Central memory CD8-positive, alpha-beta T cell (primary cell): ENCODE measurements around the gene ELF4.

Source experiments
- ATAC-seq: fragments of 150-1000 bp; cut with Tn5 transposase; replicated peaks from 2 replicates; pipeline ENCODE4 v1.10.0; 2022; ENCODE audit warnings: mild to moderate bottlenecking, moderate FRiP score, moderate number of reproducible peaks; ENCODE audit not compliant: poor library complexity, severe bottlenecking; ENCODE audit errors: extremely low read depth
- DNase-seq, 2 donors: peaks; one replicate each; pipeline ENCODE4 v3.0.0; 2021; ENCODE audit warnings: low spot score in 2 of 2
- H3K27ac Mint-ChIP-seq: one replicate; pipeline ENCODE4 v1.8.0; 2022; ENCODE audit warnings: low read depth, mild to moderate bottlenecking, moderate library complexity, mixed read lengths
- H3K27me3 Mint-ChIP-seq: one replicate; pipeline ENCODE4 v1.8.0; 2022; ENCODE audit warnings: mixed read lengths
- H3K36me3 Mint-ChIP-seq: one replicate; pipeline ENCODE4 v1.8.0; 2022; ENCODE audit warnings: mild to moderate bottlenecking, moderate library complexity, mixed read lengths; ENCODE audit not compliant: insufficient read depth
- H3K4me1 Mint-ChIP-seq: one replicate; pipeline ENCODE4 v1.8.0; 2022; ENCODE audit warnings: mixed read lengths
- H3K4me3 Mint-ChIP-seq: one replicate; pipeline ENCODE4 v1.8.0; 2022; ENCODE audit warnings: mild to moderate bottlenecking, moderate library complexity, mixed read lengths
- H3K9me3 Mint-ChIP-seq: one replicate; pipeline ENCODE4 v1.8.0; 2022; ENCODE audit warnings: mixed read lengths

ELF4 gene

DNA sequence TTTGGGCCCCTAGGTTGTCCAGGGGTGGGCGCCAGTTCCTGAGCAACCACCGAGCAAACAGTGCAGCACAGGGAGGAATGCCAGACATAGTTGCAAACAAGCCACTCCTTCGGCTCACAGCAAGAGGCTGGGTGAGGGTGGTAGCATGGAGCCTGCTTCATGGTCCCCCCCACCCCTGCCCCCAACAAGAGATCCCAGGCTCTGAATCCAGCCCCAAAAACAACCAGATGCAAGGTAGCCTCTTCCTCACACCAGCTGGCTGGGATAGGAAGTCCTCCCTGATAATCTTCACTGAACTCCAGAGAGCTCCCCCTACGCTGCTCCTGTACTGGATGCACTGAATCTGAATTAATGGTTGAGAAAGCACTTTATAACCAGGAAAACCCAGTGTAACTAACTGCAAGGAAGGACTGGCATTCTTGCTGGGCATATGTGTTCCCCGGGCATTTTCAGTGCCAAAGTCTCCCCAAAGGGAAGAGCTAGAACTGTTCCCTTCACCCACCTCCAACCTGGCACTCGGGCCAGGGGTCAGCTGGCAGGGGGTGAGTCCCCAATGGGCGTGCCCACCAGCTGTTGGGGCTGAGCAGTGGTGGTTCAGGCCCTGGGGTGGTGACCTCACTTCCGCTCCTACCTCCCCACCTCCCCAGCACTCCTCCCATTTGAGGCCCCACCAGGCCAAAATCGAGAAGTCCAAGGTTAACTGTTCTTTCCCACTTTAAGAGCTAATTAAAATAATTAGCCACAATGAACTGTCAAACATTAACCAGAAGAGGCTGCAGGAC, 1.5 kb downstream of the ELF4 start:
- no peak for ATAC-seq
- Mint-ChIP-seq H3K27ac (peak overlapping the region; percentile 71), H3K27me3 (no peaks in the 10 kb centered on the region), H3K9me3 (no peaks in the 10 kb centered on the region), H3K4me1 (peaks cover 27% of the 10 kb centered on the region), H3K36me3 (peaks cover 11% of the 10 kb centered on the region), H3K4me3 (peak overlapping the region; percentile 89)
- DNase-seq: no peak

DNA sequence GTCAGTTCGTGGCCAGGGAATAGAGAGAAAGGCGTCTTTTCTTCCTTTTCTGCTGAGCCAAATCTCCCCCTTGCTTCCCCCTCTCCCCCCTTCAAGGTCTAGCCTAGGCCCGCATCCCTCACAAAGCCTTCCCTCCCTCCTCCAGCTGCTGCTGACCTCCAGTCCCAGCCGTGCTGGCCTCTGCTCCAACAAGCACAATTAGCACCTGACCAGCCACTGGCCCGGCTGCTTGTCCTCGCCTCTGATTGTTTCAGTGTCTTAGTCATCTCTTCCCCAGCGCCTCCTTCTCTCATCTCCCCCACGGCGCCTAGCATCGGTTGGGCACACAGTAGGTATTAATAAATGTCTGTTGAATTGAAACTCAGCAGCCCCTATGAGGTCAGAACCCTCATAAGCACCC, 4.2 kb downstream of the ELF4 start:
- peak overlapping the region; percentile 89 for H3K4me3 Mint-ChIP-seq

DNA sequence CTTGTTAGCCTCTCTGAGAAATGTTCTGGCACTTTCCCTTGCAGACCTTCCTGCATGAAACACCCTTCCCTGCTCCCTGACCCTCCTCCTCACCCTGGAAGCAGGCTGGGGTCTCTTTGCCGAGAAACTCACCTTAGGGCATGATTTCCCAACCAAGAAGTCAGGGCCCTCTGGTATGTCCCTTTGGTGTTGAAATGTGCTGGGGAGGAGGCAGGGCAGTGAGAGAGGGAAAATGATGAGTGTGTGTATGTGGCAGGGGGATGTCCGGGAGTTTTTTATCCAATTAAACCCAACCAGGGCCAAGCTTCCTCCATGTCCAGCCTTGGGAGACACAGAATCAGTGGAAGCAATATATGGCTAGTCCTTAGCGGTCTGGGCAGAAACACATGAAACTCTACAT, 5.1 kb downstream of the ELF4 start:
- no peak overlapping the region for H3K4me3 Mint-ChIP-seq
- ATAC-seq (no peak), DNase-seq (no peak)
- H3K9me3 Mint-ChIP-seq: no peaks in the 10 kb centered on the region
- H3K4me1 Mint-ChIP-seq: peaks cover 53% of the 10 kb centered on the region
- H3K27me3 Mint-ChIP-seq: no peaks in the 10 kb centered on the region
- H3K27ac Mint-ChIP-seq: no peak overlapping the region
- H3K36me3 Mint-ChIP-seq: peaks cover 14% of the 10 kb centered on the region

More for the DNA sequence above, 4.2 kb downstream of the ELF4 start:
- Mint-ChIP-seq H3K9me3 (no peaks in the 10 kb centered on the region), H3K27me3 (no peaks in the 10 kb centered on the region), H3K4me1 (peaks cover 44% of the 10 kb centered on the region), H3K27ac (peak overlapping the region; percentile 68), H3K36me3 (peaks cover 12% of the 10 kb centered on the region)
- no peak for DNase-seq
- ATAC-seq: no peak

DNA sequence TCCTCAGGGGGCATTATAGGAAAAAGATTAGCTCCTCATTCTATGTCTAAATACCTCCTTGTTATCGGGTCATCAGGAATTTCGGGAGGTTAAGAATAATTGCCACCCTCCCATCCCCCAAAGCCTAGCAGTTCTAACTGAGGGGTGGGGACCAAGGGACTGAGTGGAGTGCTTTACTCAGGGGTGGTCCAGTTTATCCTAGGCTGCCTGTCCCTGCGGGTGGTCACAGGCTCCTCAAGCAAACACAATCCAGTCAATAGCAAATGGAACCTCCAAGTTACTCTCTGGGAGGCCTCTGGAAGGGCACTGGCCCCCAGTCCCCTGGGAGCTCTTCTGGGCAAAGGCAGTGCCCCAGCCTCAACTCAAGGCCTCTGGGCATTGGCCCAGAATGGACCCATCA, 6.7 kb downstream of the ELF4 start:
- Mint-ChIP-seq H3K27ac (no peak overlapping the region), H3K4me1 (peaks cover 56% of the 10 kb centered on the region), H3K9me3 (no peaks in the 10 kb centered on the region), H3K4me3 (peak overlapping the region; percentile 21), H3K27me3 (no peaks in the 10 kb centered on the region), H3K36me3 (peaks cover 10% of the 10 kb centered on the region)
- no peak for ATAC-seq
- DNase-seq: no peak

DNA sequence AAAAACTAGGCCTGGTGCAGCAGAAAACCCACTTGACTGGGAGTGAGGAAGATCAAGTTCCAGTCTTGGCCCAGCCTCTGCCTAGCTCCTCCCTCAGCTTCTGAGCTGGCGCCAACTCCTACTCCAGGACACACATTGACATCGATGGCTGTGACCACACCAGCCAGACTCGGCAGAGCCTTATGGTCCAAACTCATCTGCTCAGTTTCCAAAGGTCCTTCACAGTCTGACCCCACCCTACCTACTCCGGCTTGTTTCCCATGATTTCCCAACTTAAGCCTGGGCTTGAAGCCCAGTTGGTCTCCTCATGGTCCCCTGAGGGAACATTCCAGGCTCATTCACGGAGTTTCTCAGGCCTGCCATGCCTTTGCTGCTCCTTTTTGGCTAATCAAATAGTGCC, 10.1 kb downstream of the ELF4 start:
- peaks cover 7% of the 10 kb centered on the region for H3K36me3 Mint-ChIP-seq
- H3K4me3 Mint-ChIP-seq: no peak overlapping the region
- H3K27me3 Mint-ChIP-seq: no peaks in the 10 kb centered on the region
- no peaks in the 10 kb centered on the region for H3K9me3 Mint-ChIP-seq
- no peak for DNase-seq
- peak overlapping the region; percentile 49 for H3K27ac Mint-ChIP-seq
- peaks cover 52% of the 10 kb centered on the region for H3K4me1 Mint-ChIP-seq
- no peak for ATAC-seq

DNA sequence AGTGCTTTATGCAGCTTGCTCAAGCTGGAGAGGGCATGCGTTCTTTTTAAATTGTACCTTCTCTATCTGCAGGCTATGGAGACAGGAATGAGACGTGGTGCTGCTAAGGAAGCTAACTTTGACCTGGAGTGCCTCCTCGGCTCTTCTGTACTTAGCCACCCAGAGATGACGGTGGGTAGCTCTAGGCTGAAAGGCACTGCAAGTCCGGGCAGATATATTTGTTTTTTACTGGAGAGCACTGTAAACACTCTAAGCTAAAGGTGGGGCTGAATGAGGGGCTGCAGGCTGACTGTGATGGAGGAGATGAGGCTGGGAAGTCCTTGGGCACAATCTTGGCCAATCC, 12.1 kb downstream of the ELF4 start:
- H3K4me3 Mint-ChIP-seq: peak overlapping the region; percentile 52
- ATAC-seq (no peak), DNase-seq (no peak)
- no peak overlapping the region for H3K27ac Mint-ChIP-seq
- H3K27me3 Mint-ChIP-seq: no peaks in the 10 kb centered on the region
- peaks cover 48% of the 10 kb centered on the region for H3K4me1 Mint-ChIP-seq
- no peaks in the 10 kb centered on the region for H3K9me3 Mint-ChIP-seq
- peaks cover 6% of the 10 kb centered on the region for H3K36me3 Mint-ChIP-seq

DNA sequence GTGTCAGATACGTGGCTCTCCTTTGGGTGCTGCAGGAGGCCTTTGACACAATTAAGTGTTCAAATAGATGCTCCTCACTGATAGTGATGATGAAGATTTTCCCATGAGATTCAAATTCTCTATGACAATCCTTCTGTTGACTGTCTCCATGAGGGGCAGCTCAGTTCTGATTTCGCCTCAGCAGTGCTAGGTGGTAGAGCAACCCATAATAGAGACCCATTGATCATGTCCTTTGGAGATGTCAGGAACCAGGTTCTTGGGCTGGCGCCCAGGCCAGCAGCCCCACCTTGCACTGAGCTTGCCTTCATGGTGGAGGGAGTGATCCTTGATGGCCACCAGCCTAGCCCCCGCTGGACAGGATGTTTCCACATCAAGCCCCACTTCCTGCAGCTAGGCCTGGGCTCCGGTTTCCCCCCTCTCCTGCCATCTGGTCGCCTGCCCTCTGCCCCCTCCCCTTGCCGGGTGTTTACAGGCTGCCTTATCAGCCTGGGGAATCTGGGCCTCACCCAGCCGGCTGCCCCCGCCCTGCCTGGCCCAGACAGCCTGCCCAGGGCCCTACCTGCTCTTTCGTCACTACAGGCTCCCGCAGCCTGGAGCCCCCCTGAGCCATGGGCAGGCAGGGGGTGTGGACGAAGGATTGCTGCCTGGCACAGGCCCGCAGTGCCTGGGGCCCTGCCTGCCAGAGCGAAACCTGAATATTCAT, 12.6 kb downstream of the ELF4 start:
- peak; percentile 70 for ATAC-seq
- Mint-ChIP-seq H3K9me3 (no peaks in the 10 kb centered on the region), H3K4me3 (peak overlapping the region; percentile 52), H3K27me3 (no peaks in the 10 kb centered on the region), H3K36me3 (peaks cover 6% of the 10 kb centered on the region), H3K27ac (peak overlapping the region; percentile 53), H3K4me1 (peaks cover 44% of the 10 kb centered on the region)
- no peak for DNase-seq

DNA sequence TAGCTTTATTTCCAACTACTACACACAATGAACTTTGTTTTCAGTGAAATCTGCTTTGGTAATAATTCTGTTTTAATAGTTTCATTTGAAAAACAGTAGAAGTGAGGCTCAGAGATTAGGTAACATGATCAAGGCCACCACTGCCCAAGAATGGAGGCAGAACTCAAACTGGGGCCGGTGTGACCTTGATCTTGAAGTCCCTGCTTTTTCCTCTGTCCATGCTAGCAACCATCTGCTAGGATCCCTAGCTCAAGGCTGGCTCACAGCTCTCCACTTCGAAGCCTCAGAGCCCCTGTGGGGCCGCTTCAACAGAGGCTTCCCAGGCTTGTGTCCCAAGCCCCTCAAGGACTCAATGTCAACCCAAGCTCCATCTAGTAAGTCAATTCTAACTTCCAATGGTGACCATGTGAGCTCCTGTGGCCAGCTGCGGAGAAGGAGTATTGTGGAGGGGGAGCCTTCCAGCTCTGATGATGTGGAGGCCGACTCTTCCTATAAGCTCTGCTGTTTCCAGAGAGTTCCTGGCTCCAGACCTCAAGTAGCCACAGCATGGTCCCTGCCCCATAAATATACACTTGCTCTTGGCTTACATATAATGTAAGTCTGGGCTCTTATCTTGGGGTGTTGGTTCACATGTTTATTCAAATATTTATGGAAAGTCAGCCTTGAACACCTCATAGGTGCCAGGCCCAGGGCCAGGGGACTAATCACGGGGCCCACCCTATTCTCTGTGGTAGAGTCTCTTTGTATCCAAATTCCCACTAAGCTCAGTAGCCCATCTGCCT, 14.9 kb downstream of the ELF4 start:
- DNase-seq (no peak), ATAC-seq (no peak)
- H3K36me3 Mint-ChIP-seq: peaks cover 9% of the 10 kb centered on the region
- H3K4me3 Mint-ChIP-seq: no peak overlapping the region
- no peaks in the 10 kb centered on the region for H3K9me3 Mint-ChIP-seq
- H3K27ac Mint-ChIP-seq: peak overlapping the region; percentile 44
- no peaks in the 10 kb centered on the region for H3K27me3 Mint-ChIP-seq
- peaks cover 43% of the 10 kb centered on the region for H3K4me1 Mint-ChIP-seq

DNA sequence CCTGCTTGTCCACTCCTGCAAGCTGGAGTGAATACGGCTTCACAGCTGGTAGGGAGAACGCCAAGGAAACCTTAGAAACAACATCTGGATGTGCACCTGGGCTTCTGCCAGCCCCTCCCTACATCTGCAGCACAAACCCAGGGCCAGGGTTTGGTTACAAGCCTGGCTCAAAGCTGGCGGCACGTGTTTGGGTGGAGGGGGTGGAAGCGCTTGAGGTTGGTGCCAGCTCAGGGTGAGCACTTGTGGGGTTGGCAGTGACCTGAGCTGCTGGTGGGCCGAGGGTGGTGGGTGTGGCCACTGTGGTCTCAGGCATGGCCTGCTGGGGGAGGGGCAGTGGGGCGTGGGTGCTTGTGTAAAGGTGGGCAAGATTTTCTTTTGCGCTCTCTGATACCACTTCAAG, 15.6 kb downstream of the ELF4 start:
- H3K27ac Mint-ChIP-seq: peak overlapping the region; percentile 44
- peaks cover 41% of the 10 kb centered on the region for H3K4me1 Mint-ChIP-seq
- H3K36me3 Mint-ChIP-seq: peaks cover 9% of the 10 kb centered on the region
- H3K9me3 Mint-ChIP-seq: no peaks in the 10 kb centered on the region
- ATAC-seq (no peak), DNase-seq (no peak)
- H3K27me3 Mint-ChIP-seq: no peaks in the 10 kb centered on the region
- no peak overlapping the region for H3K4me3 Mint-ChIP-seq

DNA sequence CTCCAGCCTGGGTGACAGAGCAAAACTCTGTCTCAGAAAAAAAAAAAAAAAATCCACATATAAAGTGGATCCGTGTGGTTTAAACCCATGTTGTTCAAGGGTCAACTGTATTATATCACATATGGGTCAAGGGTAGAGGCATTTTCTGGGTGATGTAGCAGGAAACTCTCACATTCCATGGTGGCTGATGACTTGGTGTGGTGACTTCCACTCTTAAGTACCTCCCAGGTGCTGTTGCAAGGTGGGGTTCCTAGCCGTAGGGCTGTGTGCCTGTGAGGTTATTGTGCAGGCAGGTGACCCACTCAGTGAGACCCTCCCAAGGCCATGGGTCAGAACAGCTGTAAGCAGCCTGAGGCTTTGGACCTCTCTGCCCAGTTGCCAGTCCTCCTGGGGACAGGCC, 17.0 kb downstream of the ELF4 start:
- Mint-ChIP-seq H3K4me1 (peaks cover 39% of the 10 kb centered on the region), H3K27ac (no peak overlapping the region), H3K36me3 (peaks cover 9% of the 10 kb centered on the region), H3K4me3 (no peak overlapping the region), H3K27me3 (no peaks in the 10 kb centered on the region), H3K9me3 (no peaks in the 10 kb centered on the region)
- no peak for DNase-seq
- no peak for ATAC-seq

DNA sequence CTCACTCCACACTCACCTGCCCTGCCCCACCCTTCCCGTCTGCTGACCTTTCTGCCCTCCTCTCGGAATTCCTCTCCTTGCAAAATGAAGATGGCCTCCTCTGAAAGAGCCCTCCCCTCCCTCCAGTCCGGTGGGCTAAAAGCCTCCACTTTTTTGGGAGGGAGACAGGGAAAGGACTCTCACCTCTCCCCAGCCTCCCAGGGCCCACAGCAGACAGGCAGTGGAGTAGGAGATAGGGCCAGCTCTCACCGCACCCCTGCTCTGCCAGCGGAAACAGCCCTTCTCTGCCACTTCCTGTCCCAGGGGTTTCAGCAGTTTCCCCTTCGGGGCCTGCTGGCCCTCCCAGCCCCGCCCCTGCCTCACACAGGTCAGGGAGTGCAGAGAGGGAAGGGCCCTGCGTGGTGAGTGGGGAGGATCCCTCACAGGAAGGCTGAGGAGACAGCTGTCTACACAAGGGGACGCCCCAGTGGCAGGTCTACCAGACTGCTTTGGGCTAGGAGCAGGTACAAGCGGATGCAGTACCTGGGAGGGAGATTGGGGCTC, 18.2 kb downstream of the ELF4 start:
- peaks cover 12% of the 10 kb centered on the region for H3K36me3 Mint-ChIP-seq
- H3K27me3 Mint-ChIP-seq: no peaks in the 10 kb centered on the region
- H3K27ac Mint-ChIP-seq: peak overlapping the region; percentile 91
- H3K4me3 Mint-ChIP-seq: peak overlapping the region; percentile 90
- peaks cover 43% of the 10 kb centered on the region for H3K4me1 Mint-ChIP-seq
- no peaks in the 10 kb centered on the region for H3K9me3 Mint-ChIP-seq
- peak; percentile 96 for ATAC-seq
- DNase-seq: peak; percentile 58 to 85

DNA sequence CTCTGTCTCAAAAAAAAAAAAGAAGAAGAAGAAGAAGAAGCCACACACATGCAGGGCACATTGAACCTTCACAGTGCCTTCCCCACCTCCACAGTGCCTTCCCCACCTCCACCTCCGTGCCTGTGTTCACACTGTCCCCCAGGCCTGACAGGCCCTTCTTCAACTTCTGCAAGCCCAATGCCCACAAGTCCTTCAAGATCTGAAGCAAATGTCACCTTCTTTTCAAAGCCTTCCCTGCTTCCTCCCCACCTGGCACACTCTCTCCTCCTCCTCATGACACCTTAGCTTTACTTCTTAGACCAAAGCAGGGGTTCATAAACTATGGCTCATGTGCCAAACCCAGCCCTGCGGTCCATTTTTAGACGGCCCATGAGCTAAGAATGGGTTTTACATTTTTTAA, 19.9 kb downstream of the ELF4 start:
- no peak for DNase-seq
- H3K27ac Mint-ChIP-seq: peak overlapping the region; percentile 91
- no peaks in the 10 kb centered on the region for H3K27me3 Mint-ChIP-seq
- no peaks in the 10 kb centered on the region for H3K9me3 Mint-ChIP-seq
- peaks cover 47% of the 10 kb centered on the region for H3K4me1 Mint-ChIP-seq
- H3K4me3 Mint-ChIP-seq: peak overlapping the region; percentile 90
- peaks cover 15% of the 10 kb centered on the region for H3K36me3 Mint-ChIP-seq
- ATAC-seq: no peak
